Fibroblast of lung (primary cell): ENCODE measurements around the gene IGFALS.

ENCODE experiments used
- CTCF ChIP-seq, 2 donors: IDR thresholded peaks in 1 of 2; conservative IDR thresholded peaks in 1 of 2; 1 replicate in 1 of 2; 2 replicates in 1 of 2; pipeline ENCODE4 v1.5.1; 2011 to 2012; ENCODE audit warnings: low read length in 2 of 2, control low read depth in 1 of 2, inconsistent platforms in 1 of 2, low read depth in 1 of 2, mild to moderate bottlenecking in 1 of 2
- EZH2 ChIP-seq: IDR thresholded peaks from 2 replicates; pipeline ENCODE4 v1.5.1; 2012; ENCODE audit warnings: low read length, control low read depth, mild to moderate bottlenecking; ENCODE audit errors: missing control alignments

GRCh38 chr16:1839554-1839953 is 46.0 kb upstream of the IGFALS start:
- TF ChIP-seq EZH2: no peak
- no peak for TF ChIP-seq CTCF (conservative IDR thresholded peaks at IDR 0.05 in 1 of 2, IDR thresholded peaks at IDR 0.05 in 1 of 2; ENCODE audit: low read depth in 1 of 2, low read length in 2 of 2)
